LNCaP clone FGC (cell line): ENCODE measurements around the gene STK32A.

ENCODE experiments used
- DNase-seq: peaks from one replicate; pipeline ENCODE4 v3.0.0-alpha.2; 2011; ENCODE audit warnings: low read depth
- H3K4me3 ChIP-seq: 2 replicates; pipeline ENCODE4 v1.5.1; 2011; ENCODE audit warnings: mild to moderate bottlenecking, low read depth, low read length, control low read depth
- TF ChIP-seq, protein P1 (sequence below): IDR thresholded peaks from 2 replicates; pipeline ENCODE4 v1.5.1; 2012; ENCODE audit warnings: mild to moderate bottlenecking; ENCODE audit not compliant: control insufficient read depth, insufficient read depth; ENCODE audit errors: extremely low read depth

The STK32A gene

DNA sequence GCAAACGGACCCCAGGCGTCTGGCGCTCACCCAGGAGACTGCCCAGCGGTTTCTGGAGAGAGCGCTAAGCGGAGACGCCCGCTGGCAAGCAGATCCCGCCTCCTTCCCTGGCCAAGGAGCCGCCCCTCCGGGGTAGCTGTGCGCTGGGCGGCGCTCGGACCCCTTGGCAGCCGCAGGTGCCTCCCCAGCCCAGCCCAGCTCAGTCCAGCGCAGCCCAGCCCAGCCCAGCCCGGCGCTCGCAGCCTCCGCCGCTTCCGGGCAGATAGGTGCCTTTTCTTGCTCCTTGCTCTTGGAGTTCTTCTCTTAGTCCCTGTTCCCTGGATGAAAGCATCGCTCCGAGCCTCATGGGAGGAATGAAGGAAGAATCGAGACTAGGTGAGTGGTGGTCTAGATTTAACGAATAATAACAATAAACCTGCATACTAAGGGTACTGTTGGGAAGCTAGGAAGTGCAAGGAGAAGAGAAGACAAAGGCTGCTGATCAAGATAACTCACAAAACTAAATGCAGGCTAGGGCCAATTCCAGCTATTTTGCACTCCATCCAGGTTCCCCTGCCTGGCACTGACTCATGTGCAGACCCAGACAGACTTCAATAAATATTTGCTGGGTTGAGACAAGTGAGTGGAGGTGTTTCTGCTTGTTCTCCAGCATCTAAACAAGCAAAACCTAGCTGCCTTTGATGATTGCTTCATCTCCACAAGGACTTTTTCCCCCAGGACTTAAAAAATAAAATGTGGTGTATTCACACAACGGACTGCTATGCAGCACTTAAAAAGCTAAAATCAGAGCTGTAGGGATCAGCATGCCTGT, at the start of gene STK32A:
Gene STK32A, plus strand, starts transcription at position 202 of the 811 bp plus-strand sequence. CDS start 4,609 bp downstream, outside the sequence.
- no peak for DNase-seq
- TF ChIP-seq, protein P1, sequence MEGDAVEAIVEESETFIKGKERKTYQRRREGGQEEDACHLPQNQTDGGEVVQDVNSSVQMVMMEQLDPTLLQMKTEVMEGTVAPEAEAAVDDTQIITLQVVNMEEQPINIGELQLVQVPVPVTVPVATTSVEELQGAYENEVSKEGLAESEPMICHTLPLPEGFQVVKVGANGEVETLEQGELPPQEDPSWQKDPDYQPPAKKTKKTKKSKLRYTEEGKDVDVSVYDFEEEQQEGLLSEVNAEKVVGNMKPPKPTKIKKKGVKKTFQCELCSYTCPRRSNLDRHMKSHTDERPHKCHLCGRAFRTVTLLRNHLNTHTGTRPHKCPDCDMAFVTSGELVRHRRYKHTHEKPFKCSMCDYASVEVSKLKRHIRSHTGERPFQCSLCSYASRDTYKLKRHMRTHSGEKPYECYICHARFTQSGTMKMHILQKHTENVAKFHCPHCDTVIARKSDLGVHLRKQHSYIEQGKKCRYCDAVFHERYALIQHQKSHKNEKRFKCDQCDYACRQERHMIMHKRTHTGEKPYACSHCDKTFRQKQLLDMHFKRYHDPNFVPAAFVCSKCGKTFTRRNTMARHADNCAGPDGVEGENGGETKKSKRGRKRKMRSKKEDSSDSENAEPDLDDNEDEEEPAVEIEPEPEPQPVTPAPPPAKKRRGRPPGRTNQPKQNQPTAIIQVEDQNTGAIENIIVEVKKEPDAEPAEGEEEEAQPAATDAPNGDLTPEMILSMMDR, result peak; percentile 16; the same call in 1 of the 2 replicates
- peak within 1 kb of the TSS; percentile 42 for H3K4me3 ChIP-seq

DNA sequence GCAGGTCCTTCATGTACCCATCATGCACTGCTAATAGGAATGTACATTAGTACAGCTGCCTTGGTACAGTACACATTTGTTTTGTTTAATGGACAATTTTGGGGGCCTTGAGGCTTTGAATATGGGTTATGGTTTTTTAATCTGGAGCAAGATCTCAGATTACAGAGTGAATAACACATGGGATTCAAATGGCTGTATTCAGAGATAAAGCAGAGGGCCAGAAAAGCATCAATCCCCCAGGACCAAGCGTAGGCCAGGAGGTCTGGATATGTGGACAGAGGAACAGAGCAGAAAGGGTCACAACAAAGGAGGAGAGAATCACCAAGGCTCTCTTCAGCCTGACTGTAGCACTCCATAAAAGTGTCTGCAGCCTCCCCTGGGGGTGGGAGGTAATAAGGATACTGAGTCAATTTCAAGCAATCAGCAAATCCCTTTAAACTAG, 47.7 kb upstream of the STK32A start:
- no peak for DNase-seq
- TF ChIP-seq, protein P1, result no peak
- H3K4me3 ChIP-seq, result no peak overlapping the region

DNA sequence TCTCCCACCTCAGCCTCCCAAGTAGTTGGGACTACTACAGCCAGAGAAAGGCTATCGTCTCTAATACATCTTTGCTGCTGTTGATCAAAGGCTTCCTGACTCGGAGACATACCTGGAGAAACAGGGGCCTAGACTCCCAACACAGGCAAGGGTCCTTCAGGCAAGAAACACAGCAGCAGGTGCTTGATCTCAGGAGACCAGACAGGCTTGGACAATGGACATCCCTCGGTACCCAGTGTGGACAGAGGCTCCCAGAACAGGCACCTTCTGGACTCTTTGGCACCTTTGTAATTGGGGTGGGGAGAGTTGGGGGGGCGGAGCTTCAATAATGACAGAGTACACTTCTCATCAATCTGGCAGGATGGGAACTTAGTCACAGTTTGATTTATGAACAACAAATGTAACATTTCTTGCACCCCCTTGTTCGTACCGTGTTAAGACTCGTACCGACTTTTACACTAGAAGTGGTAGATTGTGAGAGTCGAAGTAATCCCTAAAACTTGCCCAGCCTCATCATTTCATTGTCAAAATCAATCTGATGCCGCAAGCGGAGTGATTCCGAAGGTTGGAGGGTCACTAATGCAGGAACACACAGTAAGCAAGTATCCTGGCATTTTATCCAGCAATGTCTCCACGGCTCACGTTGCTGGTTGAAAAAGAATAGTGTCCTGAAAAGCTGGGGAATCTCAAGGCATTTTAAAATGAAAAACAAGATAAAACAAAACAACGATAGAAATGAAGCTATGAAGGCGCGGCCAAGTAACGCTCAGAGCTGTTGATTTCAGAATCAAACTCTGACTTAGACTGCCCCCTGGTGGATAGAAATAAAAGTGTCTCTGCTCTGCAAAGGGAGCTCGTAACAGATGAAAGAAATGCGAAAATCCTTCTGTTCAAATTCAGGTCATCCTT, 46.4 kb upstream of the STK32A start:
- peak; percentile 14 for DNase-seq
- no peak overlapping the region for H3K4me3 ChIP-seq
- TF ChIP-seq, protein P1, result peak; percentile 74

DNA sequence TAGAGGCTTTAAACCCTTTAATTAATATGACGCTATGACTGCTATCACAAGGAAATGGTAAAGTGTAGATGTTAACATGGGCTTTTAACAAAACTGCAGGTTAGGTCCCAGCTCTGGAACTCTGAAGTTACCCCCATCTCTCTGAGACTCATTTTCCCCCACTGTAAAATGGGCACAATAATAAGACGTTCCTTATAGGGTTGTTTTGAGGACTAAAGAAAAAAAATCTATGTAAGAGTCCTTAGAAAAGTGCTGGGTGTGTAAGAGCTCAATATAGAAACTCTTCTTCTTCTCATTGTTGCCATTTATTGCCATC, 45.8 kb upstream of the STK32A start:
- TF ChIP-seq, protein P1, result no peak
- no peak overlapping the region for H3K4me3 ChIP-seq
- DNase-seq, result no peak

DNA sequence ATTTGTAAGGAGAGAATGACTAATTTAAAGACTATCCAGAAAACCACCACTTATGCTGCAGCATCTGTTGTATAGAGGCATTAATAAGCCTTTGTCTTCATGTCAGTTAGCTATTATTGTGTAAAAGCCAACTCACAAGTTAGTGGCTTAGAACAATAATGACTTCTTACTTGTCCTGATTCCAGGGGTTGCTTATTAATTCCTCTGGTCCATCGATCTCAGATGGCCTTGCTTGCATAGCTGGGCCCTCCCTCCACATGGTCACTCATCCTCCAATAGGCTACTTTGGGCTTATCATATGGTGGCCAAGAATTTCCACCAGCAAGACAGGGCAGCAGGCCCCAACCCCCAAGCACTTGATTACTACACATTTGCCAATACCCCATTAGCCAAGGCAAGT, 44.5 kb upstream of the STK32A start:
- DNase-seq, result no peak
- TF ChIP-seq, protein P1, result no peak
- H3K4me3 ChIP-seq, result no peak overlapping the region

DNA sequence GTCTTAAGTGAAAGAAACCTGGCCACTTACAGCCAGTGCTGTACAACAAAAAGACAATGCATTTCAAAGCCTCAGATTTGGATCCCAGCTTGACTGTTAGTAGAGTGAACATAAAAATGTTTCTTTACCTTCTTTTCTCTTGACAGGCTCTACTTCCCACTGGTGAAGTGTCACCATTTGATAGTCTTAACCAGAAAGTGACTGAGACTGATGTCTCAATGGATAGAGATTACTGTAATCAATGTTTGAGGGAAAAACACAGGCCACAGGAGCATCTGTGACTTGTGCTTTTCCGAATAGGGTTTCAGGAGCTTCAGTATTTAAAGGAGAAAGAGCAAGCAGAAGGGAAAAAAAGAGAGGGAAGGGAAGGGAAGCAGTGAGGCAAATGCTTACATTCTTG, 41.7 kb upstream of the STK32A start:
- no peak overlapping the region for H3K4me3 ChIP-seq
- TF ChIP-seq, protein P1, result no peak
- no peak for DNase-seq
